Endothelial cell of umbilical vein (primary cell): ENCODE results near the gene MAN2A1. TPM values are rescaled to one million over a fixed set of nuclear protein-coding genes. Genes with fewer than 3 reads are reported as not detected.

Experiments used
- BruUV-seq: library from RNA; stranded (reverse); fragments of 400-500 nt; replicated peaks from 2 replicates; lab custom pipeline; 2021; lab: Mats Ljungman, UMichigan
- CTCF ChIA-PET: fragments of 300-600, 350-600 bp; sonication (Branson Sonifier 250); formaldehyde crosslinking; loops from one replicate; lab custom pipeline; 2021; ENCODE audit warnings: antibody characterized with exemption, inconsistent platforms; lab: Charles Lee
- POLR2A ChIA-PET: fragments of 300-600, 350-600 bp; sonication (Branson Sonifier 250); formaldehyde crosslinking; loops from one replicate; lab custom pipeline; 2021; ENCODE audit warnings: antibody characterized with exemption, inconsistent platforms; lab: Charles Lee
- DNase-seq: peaks from one replicate; pipeline ENCODE4 v3.0.0-alpha.2; 2011; ENCODE audit warnings: low read depth, low spot score
- FAIRE-seq: peaks from 2 replicates; lab custom pipeline; 2011; peaks lifted over from hg19 to GRCh38; lab: Jason Lieb, UNC
- H2AFZ ChIP-seq: 2 replicates; pipeline ENCODE4 v1.6.0; 2012; ENCODE audit warnings: low read depth, low read length, control low read depth, inconsistent platforms
- H3K27ac ChIP-seq: 2 replicates; pipeline ENCODE4 v1.5.1; 2011; ENCODE audit warnings: low read depth, mild to moderate bottlenecking, control low read depth, low read length, moderate library complexity; ENCODE audit not compliant: insufficient read depth
- H3K27me3 ChIP-seq, 2 experiments: 2 replicates each; pipeline versions ENCODE4 v1.6.0 to v1.6.1; 2011; ENCODE audit warnings: low read length in 2 of 2, mixed read lengths in 1 of 2; ENCODE audit not compliant: control insufficient read depth in 2 of 2, insufficient read depth in 2 of 2
- H3K36me3 ChIP-seq, 2 experiments: 2 replicates in 1 of 2; 3 replicates in 1 of 2; pipeline ENCODE4 v1.5.1; 2011; ENCODE audit warnings: low read length in 2 of 2, mild to moderate bottlenecking in 1 of 2, moderate library complexity in 1 of 2; ENCODE audit not compliant: control insufficient read depth in 2 of 2, insufficient read depth in 2 of 2; ENCODE audit errors: extremely low read depth in 1 of 2
- H3K4me1 ChIP-seq: 3 replicates; pipeline ENCODE4 v1.5.1; 2011; ENCODE audit warnings: mild to moderate bottlenecking, low read length; ENCODE audit not compliant: control insufficient read depth, insufficient read depth; ENCODE audit errors: extremely low read depth
- H3K4me2 ChIP-seq: 2 replicates; pipeline ENCODE4 v1.6.1; 2011; ENCODE audit warnings: low read length, control low read depth, mixed read lengths; ENCODE audit not compliant: insufficient read depth
- H3K4me3 ChIP-seq, 3 experiments: fragments of 200-600 bp in 1 of 3; sonication (generic), shearing (Covaris generic) in 1 of 3; replicated peaks in 1 of 3; 2 replicates each; pipeline ENCODE4 v1.5.1; 2011 to 2016; ENCODE audit warnings: control low read depth in 3 of 3, low read length in 3 of 3, mild to moderate bottlenecking in 2 of 3, inconsistent platforms in 1 of 3, low read depth in 1 of 3, moderate library complexity in 1 of 3; ENCODE audit not compliant: insufficient read depth in 1 of 3
- H3K79me2 ChIP-seq: 2 replicates; pipeline ENCODE4 v1.6.0; 2012; ENCODE audit warnings: low read length, inconsistent platforms; ENCODE audit not compliant: control insufficient read depth, insufficient read depth
- H3K9ac ChIP-seq: replicated peaks from 2 replicates; pipeline ENCODE3; 2011; ENCODE audit warnings: low read length, control low read depth; ENCODE audit not compliant: insufficient read depth; ENCODE audit errors: extremely low read depth
- H3K9me1 ChIP-seq: replicated peaks from 3 replicates; pipeline ENCODE4 v1.6.0; 2011; ENCODE audit warnings: mild to moderate bottlenecking, low read length; ENCODE audit not compliant: control insufficient read depth, insufficient read depth; ENCODE audit errors: extremely low read depth
- H3K9me3 ChIP-seq: replicated peaks from 2 replicates; pipeline ENCODE4 v1.5.1; 2012; ENCODE audit warnings: low read length, inconsistent platforms; ENCODE audit not compliant: control insufficient read depth, insufficient read depth
- H4K20me1 ChIP-seq: replicated peaks from 2 replicates; pipeline ENCODE3; 2011; ENCODE audit warnings: mild to moderate bottlenecking, low read length; ENCODE audit not compliant: control insufficient read depth, insufficient read depth; ENCODE audit errors: extremely low read depth
- CTCF ChIP-seq, 2 donors: IDR thresholded peaks; 1 replicate in 1 of 2; 2 replicates in 1 of 2; pipeline ENCODE4 v1.5.1; 2011; ENCODE audit warnings: low read length in 2 of 2, mild to moderate bottlenecking in 2 of 2, moderate library complexity in 2 of 2, control low read depth in 1 of 2, inconsistent platforms in 1 of 2, low read depth in 1 of 2; ENCODE audit not compliant: insufficient read depth in 1 of 2; ENCODE audit errors: extremely low read depth in 1 of 2
- GATA2 ChIP-seq: IDR thresholded peaks from 2 replicates; pipeline ENCODE4 v1.7.0; 2011; ENCODE audit warnings: low read depth, mild to moderate bottlenecking, moderate library complexity, mixed read lengths, low read length; ENCODE audit not compliant: insufficient read length, insufficient read depth
- POLR2A ChIP-seq: IDR thresholded peaks from 2 replicates; pipeline ENCODE4 v1.6.1; 2012; ENCODE audit warnings: low read depth, mild to moderate bottlenecking, control low read depth, low read length
- POLR2AphosphoS5 ChIP-seq: IDR thresholded peaks from 2 replicates; pipeline ENCODE4 v1.6.1; 2012; ENCODE audit warnings: low read depth, mild to moderate bottlenecking, control low read depth, low read length, moderate library complexity; ENCODE audit not compliant: insufficient read depth
- dilution Hi-C: fragments of 300-500 bp; cut with MboI; formaldehyde crosslinking; loops from one replicate; pipeline ENCODE4 v1.15.0; 2019; ENCODE audit warnings: low sequenced_read_pairs; ENCODE audit not compliant: extremely low pct_ligation_motif_present
- intact Hi-C: fragments of 100-400 bp; cut with micrococcal nuclease; formaldehyde crosslinking; loops from one replicate; pipeline ENCODE4 v1.10.0; 2022
- polyA plus RNA-seq, 4 experiments: library from polyadenylated mRNA; depleted of rRNA in 3 of 4; stranded (reverse) in 3 of 4; unstranded in 1 of 4; fragments of >200 nt; gene quantifications; 2 replicates each; pipeline versions ENCODE4 v1.2.1 to v1.2.3, GENCODE V29; 2011 to 2012; ENCODE audit warnings: missing spikeins in 1 of 4
- total RNA-seq: library from RNA; stranded (reverse); gene quantifications from 2 replicates; pipeline ENCODE4 v1.2.3, GENCODE V29; 2021

The MAN2A1 gene
- total and polyA plus RNA-seq, 2 donors (not counting 3 experiments of a cell fraction or from before 2014, with no cell fraction given): 20.8 to 54.8 TPM

GRCh38 chr5:109838157-109838556 lies 148.4 kb downstream of the MAN2A1 start:
- intact Hi-C loops (no loop called here), dilution Hi-C loops (no loop called here)
- no peaks in the 10 kb centered on the region for H3K9me1 ChIP-seq
- H3K27ac ChIP-seq: no peak overlapping the region
- no peaks in the 10 kb centered on the region for H3K27me3 ChIP-seq
- no TSS peak for BruUV-seq
- H2AFZ ChIP-seq: no peak overlapping the region
- no peaks in the 10 kb centered on the region for H3K79me2 ChIP-seq
- H3K9ac ChIP-seq: no peak overlapping the region
- ChIA-PET POLR2A (no interaction called here), CTCF (no interaction called here)
- TF ChIP-seq CTCF (IDR thresholded peaks at IDR 0.05; ENCODE audit: extremely low read depth in 1 of 2, insufficient read depth in 1 of 2, low read depth in 1 of 2, low read length in 2 of 2) (no peak), POLR2A (no peak), POLR2AphosphoS5 (no peak), GATA2 (no peak)
- no peaks in the 10 kb centered on the region for H3K4me1 ChIP-seq
- H3K9me3 ChIP-seq: no peaks in the 10 kb centered on the region
- H4K20me1 ChIP-seq: no peaks in the 10 kb centered on the region
- H3K36me3 ChIP-seq: no peaks in the 10 kb centered on the region
- FAIRE-seq (no peak), DNase-seq (no peak)
- H3K4me2 ChIP-seq: no peak overlapping the region
- H3K4me3 ChIP-seq: no peak overlapping the region

GRCh38 chr5:109844148-109844547 lies 154.4 kb downstream of the MAN2A1 start:
- H3K27me3 ChIP-seq: no peaks in the 10 kb centered on the region
- BruUV-seq: no TSS peak

More at GRCh38 chr5:109844148-109844547, 154.4 kb downstream of the MAN2A1 start:
- H3K36me3 ChIP-seq: peaks cover 0 to 4% of the 10 kb centered on the region in 2 experiments
- no peaks in the 10 kb centered on the region for H3K79me2 ChIP-seq
- no peak overlapping the region for H3K4me2 ChIP-seq
- H3K4me3 ChIP-seq: no peak overlapping the region
- TF ChIP-seq POLR2A (no peak), CTCF (IDR thresholded peaks at IDR 0.05; ENCODE audit: extremely low read depth in 1 of 2, insufficient read depth in 1 of 2, low read depth in 1 of 2, low read length in 2 of 2) (peak in 1 of 2 donors; percentile 16)
- ChIA-PET POLR2A (no interaction called here), CTCF (interaction anchor here (0.9 to 1.5 kb wide), 5 partner anchors 13 to 154 kb away, joined by 3 to 9 read pairs (median 4); partner anchors contain the start of gene MAN2A1)
- H3K9ac ChIP-seq: no peak overlapping the region
- no peak overlapping the region for H2AFZ ChIP-seq
- H3K9me3 ChIP-seq: no peaks in the 10 kb centered on the region
- no peak for FAIRE-seq
- dilution Hi-C loops: no loop called here
- no peaks in the 10 kb centered on the region for H3K9me1 ChIP-seq
- no peak for DNase-seq
- H3K27ac ChIP-seq: no peak overlapping the region
- peaks cover 2% of the 10 kb centered on the region for H3K4me1 ChIP-seq
- no peaks in the 10 kb centered on the region for H4K20me1 ChIP-seq
- intact Hi-C loops: loop anchor here (1.0 to 10.0 kb wide), 2 partner anchors 155 to 359 kb away; partner anchors contain the start of gene MAN2A1
